GM20000 (cell line): ENCODE data around the gene TMEM86B.
A peak's percentile ranks its signal among the peaks of the same experiment; 100 is the strongest.
"Not testable (repeated sequence)": the region's sequence is repeated elsewhere in the genome, so short reads cannot be mapped to it uniquely, and the experiment has no call there.

ENCODE experiments used
- DNase-seq: peaks from one replicate; pipeline ENCODE4 v3.0.0; 2012; ENCODE audit warnings: low spot score
- TF ChIP-seq, protein P1 (sequence below): IDR thresholded peaks from 2 replicates; pipeline ENCODE4 v1.5.1; 2012; ENCODE audit warnings: mild to moderate bottlenecking, control low read depth; ENCODE audit errors: extremely low read depth, missing control alignments

The TMEM86B gene

GRCh38 chr19:55209693-55210472 is 18.7 kb downstream of the TMEM86B start:
- DNase-seq = no peak
- TF ChIP-seq, protein P1, sequence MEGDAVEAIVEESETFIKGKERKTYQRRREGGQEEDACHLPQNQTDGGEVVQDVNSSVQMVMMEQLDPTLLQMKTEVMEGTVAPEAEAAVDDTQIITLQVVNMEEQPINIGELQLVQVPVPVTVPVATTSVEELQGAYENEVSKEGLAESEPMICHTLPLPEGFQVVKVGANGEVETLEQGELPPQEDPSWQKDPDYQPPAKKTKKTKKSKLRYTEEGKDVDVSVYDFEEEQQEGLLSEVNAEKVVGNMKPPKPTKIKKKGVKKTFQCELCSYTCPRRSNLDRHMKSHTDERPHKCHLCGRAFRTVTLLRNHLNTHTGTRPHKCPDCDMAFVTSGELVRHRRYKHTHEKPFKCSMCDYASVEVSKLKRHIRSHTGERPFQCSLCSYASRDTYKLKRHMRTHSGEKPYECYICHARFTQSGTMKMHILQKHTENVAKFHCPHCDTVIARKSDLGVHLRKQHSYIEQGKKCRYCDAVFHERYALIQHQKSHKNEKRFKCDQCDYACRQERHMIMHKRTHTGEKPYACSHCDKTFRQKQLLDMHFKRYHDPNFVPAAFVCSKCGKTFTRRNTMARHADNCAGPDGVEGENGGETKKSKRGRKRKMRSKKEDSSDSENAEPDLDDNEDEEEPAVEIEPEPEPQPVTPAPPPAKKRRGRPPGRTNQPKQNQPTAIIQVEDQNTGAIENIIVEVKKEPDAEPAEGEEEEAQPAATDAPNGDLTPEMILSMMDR = no peak

- TF ChIP-seq, protein P1 = no peak
Observed at GRCh38 chr19:55208880-55209692, 19.5 kb downstream of the TMEM86B start, which contains the start of gene PTPRH. PTPRH (minus strand) TSS chr19:55209501; CDS start chr19:55209433, 68 bp downstream.

GRCh38 chr19:55206664-55207500 is 21.7 kb downstream of the TMEM86B start:
- TF ChIP-seq, protein P1 = no peak

More at GRCh38 chr19:55208880-55209692, 19.5 kb downstream of the TMEM86B start, which contains the start of gene PTPRH:
- no peak for DNase-seq

DNA sequence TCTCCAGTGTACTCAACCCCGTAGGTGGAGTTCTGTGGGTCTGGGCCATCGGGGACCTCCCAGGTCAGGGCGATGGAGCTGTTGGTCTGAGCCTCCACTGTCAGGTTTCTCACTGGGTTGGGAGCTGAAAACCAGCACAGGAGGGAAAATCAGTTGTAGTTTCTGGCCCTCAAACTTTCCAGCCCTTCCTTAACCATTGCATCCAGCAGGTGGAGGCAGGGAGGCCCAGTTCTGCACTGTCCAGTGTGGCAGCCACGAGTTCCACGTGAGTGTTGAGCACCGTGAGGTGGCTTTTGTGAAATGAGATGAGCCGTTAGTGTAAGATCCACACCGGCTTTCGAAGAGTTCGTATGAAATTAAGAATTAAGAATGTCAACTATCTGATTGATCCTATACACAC is 26.4 kb downstream of the TMEM86B start:
- not testable (repeated sequence) for DNase-seq

More at GRCh38 chr19:55206664-55207500, 21.7 kb downstream of the TMEM86B start:
- DNase-seq = peak; percentile 41

DNA sequence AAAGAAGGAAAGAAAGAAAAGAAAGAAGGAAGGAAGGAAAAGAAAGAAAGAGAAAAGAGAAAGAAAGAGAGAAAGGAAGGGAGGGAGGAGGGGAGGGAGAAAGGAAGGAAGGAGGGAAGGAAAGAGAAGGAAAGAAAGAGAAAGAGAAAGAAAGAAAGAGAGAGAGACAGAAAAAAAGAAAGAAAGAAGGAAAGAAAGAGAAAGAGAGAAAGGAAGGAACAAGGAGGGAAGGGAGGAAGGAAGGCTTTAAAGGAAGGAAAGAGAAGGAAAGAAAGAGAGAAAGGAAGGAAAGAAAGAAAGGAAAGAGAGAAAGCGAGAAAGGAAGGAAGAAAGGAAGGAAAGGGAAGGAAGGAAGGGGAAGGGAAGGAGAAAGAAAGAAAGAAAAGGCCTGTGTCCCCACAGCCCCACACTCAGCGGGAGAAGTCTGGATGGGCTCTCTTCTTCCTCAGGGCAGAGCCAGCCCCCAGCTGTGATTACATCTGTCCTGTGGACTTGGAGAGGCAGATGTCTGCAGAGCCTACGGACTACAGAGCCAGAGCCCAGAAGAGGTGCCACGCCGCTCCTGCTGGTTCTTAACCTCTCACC is 28.9 kb downstream of the TMEM86B start:
- TF ChIP-seq, protein P1 = no peak
- DNase-seq = no peak

DNA sequence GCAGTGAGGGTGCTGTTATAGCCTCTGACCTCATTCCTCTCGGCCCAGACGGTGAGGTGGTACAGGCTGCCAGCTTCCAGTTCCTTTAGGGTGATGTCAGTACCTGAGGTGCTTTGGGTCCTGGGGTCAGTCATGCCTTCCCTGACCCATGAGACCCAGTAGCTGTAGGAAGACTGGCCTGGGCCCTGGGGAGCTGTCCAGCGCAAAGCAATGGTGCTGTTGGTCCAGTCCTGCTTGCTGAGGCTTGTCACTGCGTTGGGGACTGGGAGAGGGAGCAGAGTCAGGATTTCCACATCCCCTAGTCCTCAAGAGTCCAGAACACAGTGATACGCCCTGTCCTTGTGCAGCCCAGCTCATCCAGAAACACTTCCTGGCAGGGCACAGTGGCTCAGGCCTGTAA is 29.9 kb downstream of the TMEM86B start:
- DNase-seq = no peak
- TF ChIP-seq, protein P1 = no peak

GRCh38 chr19:55197528-55197927 is 31.0 kb downstream of the TMEM86B start:
- no peak for DNase-seq
- TF ChIP-seq, protein P1 = no peak
